Kasumi-1 (cell line): Measurements from ENCODE around the gene EDC3.
A peak's percentile ranks its signal among the peaks of the same experiment; 100 is the strongest.
"Not testable (repeated sequence)": the region's sequence is repeated elsewhere in the genome, so short reads cannot be mapped to it uniquely, and the experiment has no call there.

Source experiments
- DNase-seq, 2 experiments: peaks; one replicate each; lab custom pipeline; 2025; lab: John Stamatoyannopoulos, UW

The EDC3 gene

GRCh38 chr15:74610302-74610951, 85.4 kb downstream of the EDC3 start:
- DNase-seq = no peak

- no peak for DNase-seq
Measured at GRCh38 chr15:74609938-74610301, 85.9 kb downstream of the EDC3 start.

GRCh38 chr15:74608786-74609185, 87.0 kb downstream of the EDC3 start:
- DNase-seq = no peak

- no peak for DNase-seq
Measured at GRCh38 chr15:74605795-74606150, 90.1 kb downstream of the EDC3 start.

DNA sequence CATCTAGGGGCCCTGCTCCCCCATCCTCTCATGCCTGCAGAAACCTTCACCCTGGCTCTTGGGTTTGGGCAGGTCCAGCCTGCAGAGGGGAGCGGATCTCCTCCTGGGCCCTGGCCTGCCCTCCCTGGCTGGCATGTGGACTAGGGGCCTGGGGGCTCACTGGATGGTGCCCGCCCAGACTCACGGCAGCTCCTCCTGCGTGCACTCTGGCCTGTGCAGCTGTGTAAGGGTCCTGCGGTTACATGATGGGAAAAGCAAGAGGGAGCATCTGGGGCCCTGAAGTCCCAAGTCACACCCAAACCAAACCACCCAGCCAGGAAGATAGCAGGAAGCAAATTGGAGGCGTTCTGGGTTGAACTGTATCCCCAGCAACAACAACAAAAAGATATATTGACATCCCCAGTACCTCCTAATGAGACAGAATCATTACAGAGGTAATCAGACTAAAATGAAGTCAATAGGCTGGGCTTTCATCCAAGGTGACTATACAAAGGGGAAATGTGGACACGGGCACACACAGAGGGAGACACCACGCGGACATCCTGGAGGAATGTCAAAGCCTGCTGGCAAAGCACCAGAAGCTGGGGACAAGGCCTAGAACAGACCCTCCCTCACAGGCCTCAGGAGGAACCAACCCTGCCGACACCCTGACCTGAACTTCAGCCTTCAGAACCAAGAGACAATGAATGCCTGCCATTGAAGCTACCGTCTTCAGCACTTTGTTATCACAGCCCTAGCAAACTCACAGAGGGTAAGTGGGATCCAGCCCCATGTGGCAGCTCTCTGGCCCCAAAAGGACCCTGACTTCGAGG, 90.6 kb downstream of the EDC3 start:
- no peak for DNase-seq

DNA sequence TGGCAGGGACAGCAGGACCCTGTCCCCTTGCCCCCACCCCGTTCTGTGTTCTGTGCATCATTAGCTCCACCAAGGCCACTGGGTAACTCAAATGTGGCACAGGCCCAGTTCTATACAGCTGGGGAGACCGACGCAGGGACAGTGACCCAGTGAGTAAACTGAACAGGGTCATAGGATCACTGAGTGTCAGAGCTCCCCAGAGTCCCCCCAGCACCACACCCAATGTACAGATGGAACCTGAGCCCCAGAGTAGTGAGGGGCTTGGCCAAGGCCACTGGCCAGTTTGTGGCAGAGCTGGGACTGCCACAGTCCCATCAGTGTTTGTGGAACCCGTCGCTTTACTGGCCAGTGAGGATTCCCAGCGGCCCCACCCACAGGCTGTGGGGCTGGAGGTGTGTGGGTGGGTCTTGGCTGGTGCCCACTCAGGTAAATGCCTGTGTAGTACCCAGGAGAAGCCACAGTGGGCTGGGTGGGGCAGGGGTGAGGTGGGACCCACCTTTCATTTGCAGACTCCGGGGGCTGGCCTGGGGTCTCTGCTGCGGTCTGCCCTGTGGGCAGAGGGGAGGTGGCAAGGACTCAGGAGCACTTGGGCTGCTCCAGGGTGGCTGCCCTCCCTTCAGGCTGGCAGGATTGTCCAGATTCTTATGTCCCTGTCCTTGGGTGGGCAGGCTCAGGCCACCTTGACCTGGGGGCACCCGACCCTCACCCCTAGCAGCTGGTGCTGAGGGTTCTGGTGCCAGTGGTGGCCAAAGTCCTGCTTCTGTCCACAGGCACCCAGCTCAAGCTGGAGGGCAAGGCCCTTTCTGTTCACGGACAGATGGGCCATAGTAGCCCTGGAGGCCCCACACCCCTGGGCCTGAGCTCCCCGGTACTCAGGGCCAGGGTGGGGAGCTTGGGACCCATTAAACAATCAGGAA, 91.8 kb downstream of the EDC3 start:
- no peak for DNase-seq

DNA sequence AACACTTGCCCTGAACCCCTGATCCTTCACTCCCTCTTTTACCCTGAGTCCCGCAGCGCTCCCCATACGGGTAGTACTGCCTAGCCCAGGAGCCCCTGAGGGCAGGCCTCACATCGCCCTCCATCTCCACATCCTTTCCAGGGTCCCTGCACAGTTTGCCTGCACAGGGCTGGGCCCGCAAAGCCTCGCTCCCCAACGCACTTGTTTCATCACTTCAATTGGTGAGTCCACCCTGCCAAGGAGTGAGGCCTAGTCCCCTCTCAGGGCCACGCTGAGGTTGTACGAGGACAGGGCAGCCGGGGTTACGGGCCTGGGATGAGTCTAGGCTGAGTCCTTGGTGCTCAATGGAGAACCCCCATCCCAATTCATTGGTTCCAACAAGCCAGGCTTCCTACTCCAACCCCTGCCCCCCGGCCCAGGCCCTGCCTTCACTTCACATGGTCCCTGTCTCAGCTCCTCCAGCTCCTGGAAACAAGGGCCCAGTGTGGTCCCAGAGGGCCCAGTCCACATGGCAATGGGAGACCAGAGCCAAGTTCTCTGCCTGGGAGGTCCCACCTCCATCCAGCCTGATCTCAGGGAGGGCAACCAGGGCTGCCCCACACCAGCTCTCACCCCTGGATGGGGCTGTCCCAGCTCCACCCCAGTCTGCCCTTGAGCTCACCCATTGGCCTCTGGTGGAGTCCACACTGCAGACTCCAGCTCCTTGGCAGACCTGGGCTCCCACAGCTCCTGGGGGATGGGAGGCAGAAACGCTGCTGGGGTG, 92.6 kb downstream of the EDC3 start:
- DNase-seq = no peak

- no peak for DNase-seq
Measured at GRCh38 chr15:74599156-74599555, 96.7 kb downstream of the EDC3 start.

DNA sequence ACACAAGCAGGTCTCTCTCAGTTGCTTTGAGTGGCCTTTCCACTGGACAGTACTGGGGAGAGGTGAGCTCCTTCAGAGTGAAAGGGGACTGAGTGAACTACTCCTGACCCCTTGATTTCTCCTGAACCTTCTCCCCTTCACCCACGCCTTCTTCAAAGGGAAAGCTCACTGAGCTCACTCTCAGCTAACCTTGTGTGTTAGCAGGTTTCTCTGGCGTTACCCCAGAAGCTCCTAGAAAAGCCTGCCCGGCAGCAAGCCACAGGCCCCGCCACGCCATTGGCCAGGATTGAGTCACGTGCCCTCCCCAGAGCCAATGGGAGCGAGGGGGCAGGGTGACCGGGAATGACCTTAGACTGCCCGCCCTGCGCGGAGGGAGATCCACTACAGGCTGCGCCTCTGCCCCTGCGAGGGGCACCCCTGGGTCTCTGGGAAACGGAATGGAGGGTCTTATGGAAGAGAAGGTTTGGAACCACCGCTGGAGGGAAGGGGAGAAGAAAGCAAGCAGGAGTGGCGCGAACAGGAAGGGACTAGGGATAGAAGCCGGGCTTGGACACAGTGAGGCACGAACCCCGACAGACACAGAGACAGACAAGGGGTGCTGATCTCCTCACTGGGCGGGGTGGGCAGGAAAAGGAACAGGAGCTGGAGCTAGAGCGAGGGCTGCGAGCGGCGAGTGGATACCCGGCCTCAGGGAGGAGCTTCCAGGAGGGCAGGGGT, 97.5 kb downstream of the EDC3 start:
- DNase-seq = peak; percentile 68 to 73

DNA sequence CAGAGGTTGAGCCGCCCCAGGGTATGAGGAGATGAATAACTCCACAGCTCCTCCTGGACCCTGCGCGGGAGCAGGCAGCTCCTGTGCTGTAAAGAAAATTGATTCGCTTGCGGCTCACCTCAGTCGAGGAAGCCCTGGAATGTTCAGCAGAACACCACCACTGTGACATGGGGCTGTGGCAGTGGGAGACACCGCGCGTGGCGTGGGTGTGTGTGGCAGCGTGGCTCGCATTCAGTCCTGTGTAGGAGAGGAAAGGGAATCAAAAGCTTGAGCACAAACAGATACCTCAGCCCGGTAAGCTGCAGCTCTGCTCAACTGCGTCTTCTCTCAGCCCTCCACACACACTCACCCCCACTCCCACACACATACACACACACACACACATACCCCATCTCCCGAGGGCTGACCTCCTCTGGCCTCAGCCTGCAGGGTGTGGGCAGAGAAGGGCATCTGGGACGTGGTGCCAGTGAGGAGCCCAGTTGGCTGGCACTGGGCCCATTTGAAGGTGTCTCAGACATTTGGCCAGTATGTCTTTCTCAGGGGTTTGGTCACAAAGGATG, 98.6 kb downstream of the EDC3 start:
- DNase-seq = not testable (repeated sequence)

DNA sequence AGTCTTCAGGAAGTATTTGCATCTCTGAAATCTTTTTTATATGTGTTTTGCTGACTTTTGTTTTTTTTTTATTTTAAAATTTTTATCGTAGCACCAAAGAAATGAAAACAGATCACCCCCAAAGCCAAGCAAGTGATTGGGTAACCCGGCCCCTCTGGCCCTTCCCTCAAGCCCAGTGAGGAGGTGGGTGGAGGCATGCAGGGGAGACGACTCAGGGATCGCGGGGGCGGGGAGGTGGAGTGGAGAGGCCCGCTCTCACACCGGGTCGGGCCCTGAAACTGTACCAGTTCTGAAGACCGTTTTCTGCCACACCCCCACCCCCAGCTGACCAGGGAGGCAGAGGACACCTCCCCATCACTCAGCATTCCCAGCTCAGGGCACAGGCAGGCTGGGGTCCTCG, 99.1 kb downstream of the EDC3 start:
- DNase-seq = not testable (repeated sequence)

GRCh38 chr15:74595271-74595670, 100.6 kb downstream of the EDC3 start:
- no peak for DNase-seq

GRCh38 chr15:74594455-74594854, 101.4 kb downstream of the EDC3 start:
- DNase-seq = no peak

GRCh38 chr15:74593122-74593521, 102.7 kb downstream of the EDC3 start:
- DNase-seq = no peak

DNA sequence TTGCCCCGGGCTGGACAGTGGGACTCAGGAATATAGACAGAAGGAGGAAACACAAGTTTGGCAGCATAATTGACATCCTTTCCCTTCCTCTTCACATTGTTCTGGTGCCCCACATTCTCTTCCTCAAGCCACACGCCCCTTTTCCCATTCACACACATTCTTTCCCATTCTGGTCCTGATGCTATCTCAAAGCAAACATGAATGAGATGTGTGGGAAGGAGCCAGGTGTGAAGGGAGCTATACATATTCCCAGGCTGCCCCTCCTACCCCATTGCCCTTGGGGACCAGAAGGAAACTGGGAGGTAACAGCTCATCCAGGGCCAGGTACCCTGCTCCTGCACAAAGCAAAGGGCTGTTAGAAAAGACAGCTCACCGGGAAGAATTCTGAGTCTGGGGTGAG, 103.6 kb downstream of the EDC3 start:
- DNase-seq = no peak

DNA sequence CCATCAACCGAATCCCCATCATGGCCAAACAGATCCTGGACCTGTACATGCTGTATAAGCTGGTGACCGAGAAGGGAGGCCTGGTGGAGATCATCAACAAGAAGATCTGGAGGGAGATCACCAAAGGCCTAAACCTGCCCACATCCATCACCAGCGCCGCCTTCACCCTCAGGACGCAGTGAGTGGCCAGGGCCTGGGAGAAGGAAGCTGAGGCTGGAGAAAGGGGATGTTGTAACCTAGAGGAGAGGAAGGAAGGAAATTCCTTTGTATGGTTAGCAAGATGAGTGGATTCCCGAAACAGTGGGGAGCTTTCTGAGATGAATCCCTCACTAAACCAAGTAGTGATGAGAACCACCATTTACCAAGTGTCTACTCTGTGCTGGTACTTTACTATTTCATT, 106.0 kb downstream of the EDC3 start:
- no peak for DNase-seq

GRCh38 chr15:74585857-74586256, 110.0 kb downstream of the EDC3 start:
- no peak for DNase-seq

- DNase-seq = no peak
Measured at GRCh38 chr15:74585191-74585590, 110.6 kb downstream of the EDC3 start.

DNA sequence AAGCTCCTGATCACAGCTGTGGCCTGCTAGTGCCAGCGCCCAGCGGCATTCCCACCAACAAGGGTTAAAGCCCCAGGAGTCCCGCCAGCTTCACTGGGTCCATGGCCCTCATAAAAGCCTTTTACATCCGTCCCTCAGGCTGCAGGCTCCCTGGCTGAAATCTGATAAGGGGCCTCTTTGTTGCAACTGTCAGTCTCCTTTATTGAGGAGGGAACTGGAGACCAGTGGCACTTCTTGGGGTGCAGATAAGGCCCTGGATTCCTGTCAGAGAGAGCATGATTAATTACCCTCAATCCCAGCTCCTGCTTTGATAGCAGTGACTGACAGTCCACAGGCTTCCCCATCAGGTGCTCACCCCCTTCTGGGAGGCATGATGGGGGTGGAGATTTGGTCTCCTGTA, 111.0 kb downstream of the EDC3 start:
- DNase-seq = no peak

- DNase-seq = no peak
Measured at GRCh38 chr15:74584204-74584603, 111.6 kb downstream of the EDC3 start.
